HG03095 (cell line): ENCODE data around the gene SMOC1.

Experiments used
- ATAC-seq: cut with Tn5 transposase; IDR thresholded peaks from one replicate; pipeline ENCODE4 v1.9.1; 2021; ENCODE audit warnings: moderate library complexity; ENCODE audit not compliant: unreplicated experiment

Gene SMOC1

GRCh38 chr14:70077005-70077404 is 197.8 kb downstream of the SMOC1 start:
- no peak for ATAC-seq

- ATAC-seq, result no peak
Measured at GRCh38 chr14:70077720-70078119, 198.5 kb downstream of the SMOC1 start.

GRCh38 chr14:70078329-70078728 is 199.1 kb downstream of the SMOC1 start:
- ATAC-seq, result no peak

GRCh38 chr14:70080076-70080475 is 200.9 kb downstream of the SMOC1 start:
- no peak for ATAC-seq
